GM23338 (cell line): ENCODE measurements around the gene TTC28. TPM values are rescaled to one million over a fixed set of nuclear protein-coding genes. Genes with fewer than 3 reads are reported as not detected.

ENCODE experiments used
- ATAC-seq: fragments of 200-7000 bp; cut with Tn5 transposase; 3 replicates; pipeline ENCODE4 v1.9.1; 2020
- DNase-seq: peaks from one replicate; pipeline ENCODE4 v3.0.0-alpha.2; 2015; ENCODE audit warnings: low spot score
- H2AFZ ChIP-seq: fragments of 200-600 bp; sonication (generic); 2 replicates; pipeline ENCODE4 v1.8.0; 2016; ENCODE audit warnings: antibody characterized with exemption, mild to moderate bottlenecking, moderate library complexity
- H3F3A ChIP-seq: fragments of 200-600 bp; sonication (generic); replicated peaks from 2 replicates; pipeline ENCODE4 v1.8.0; 2017; ENCODE audit warnings: antibody characterized with exemption, mixed run types, low read depth
- H3K27ac ChIP-seq: fragments of 200-600 bp; sonication (generic); 2 replicates; pipeline ENCODE4 v1.6.1; 2016; ENCODE audit warnings: low read depth
- H3K27me3 ChIP-seq: fragments of 200-600 bp; sonication (generic); 2 replicates; pipeline ENCODE4 v1.8.0; 2016; ENCODE audit warnings: mild to moderate bottlenecking, mixed run types, moderate library complexity; ENCODE audit not compliant: insufficient read depth
- H3K36me3 ChIP-seq: fragments of 200-600 bp; sonication (generic); 2 replicates; pipeline ENCODE4 v1.8.0; 2016; ENCODE audit warnings: mild to moderate bottlenecking; ENCODE audit not compliant: insufficient read depth
- H3K4me1 ChIP-seq: fragments of 200-600 bp; sonication (generic); 2 replicates; pipeline ENCODE4 v1.8.0; 2016; ENCODE audit warnings: mild to moderate bottlenecking, moderate library complexity; ENCODE audit not compliant: insufficient read depth
- H3K4me2 ChIP-seq: fragments of 200-600 bp; sonication (generic); 2 replicates; pipeline ENCODE4 v1.7.1; 2017; ENCODE audit warnings: mixed run types
- H3K4me3 ChIP-seq: fragments of 200-600 bp; sonication (generic); 2 replicates; pipeline ENCODE4 v1.6.1; 2016; ENCODE audit warnings: mixed run types
- H3K79me2 ChIP-seq: fragments of 200-600 bp; sonication (generic); replicated peaks from 2 replicates; pipeline ENCODE4 v1.8.0; 2017; ENCODE audit warnings: mild to moderate bottlenecking; ENCODE audit not compliant: insufficient read depth
- H3K9me2 ChIP-seq: fragments of 200-600 bp; sonication (generic); 2 replicates; pipeline ENCODE4 v1.8.0; 2017; ENCODE audit not compliant: insufficient read depth
- H4K20me1 ChIP-seq: fragments of 200-600 bp; sonication (generic); replicated peaks from 2 replicates; pipeline ENCODE4 v1.8.0; 2017; ENCODE audit warnings: mild to moderate bottlenecking; ENCODE audit not compliant: insufficient read depth
- H3K27ac Mint-ChIP-seq: 2 replicates; pipeline ENCODE4 v1.8.0; 2020; ENCODE audit warnings: inconsistent platforms, mild to moderate bottlenecking, moderate library complexity, mixed read lengths
- H3K27me3 Mint-ChIP-seq: 3 replicates; pipeline ENCODE4 v1.8.0; 2022; ENCODE audit warnings: low read depth, mild to moderate bottlenecking, moderate library complexity, mixed read lengths, inconsistent platforms; ENCODE audit not compliant: insufficient read depth, poor library complexity
- H3K36me3 Mint-ChIP-seq: 3 replicates; pipeline ENCODE4 v1.8.0; 2021; ENCODE audit warnings: low read depth, mild to moderate bottlenecking, inconsistent platforms, moderate library complexity, mixed read lengths
- H3K4me1 Mint-ChIP-seq: 3 replicates; pipeline ENCODE4 v1.8.0; 2020; ENCODE audit warnings: mild to moderate bottlenecking, inconsistent platforms, mixed read lengths
- H3K4me3 Mint-ChIP-seq: 3 replicates; pipeline ENCODE4 v1.8.0; 2021; ENCODE audit warnings: moderate library complexity, mild to moderate bottlenecking, inconsistent platforms, mixed read lengths
- H3K9me3 Mint-ChIP-seq: 3 replicates; pipeline ENCODE4 v1.8.0; 2020; ENCODE audit warnings: moderate library complexity, mild to moderate bottlenecking, inconsistent platforms, mixed read lengths
- ETS1 ChIP-seq: IDR thresholded peaks from 2 replicates; pipeline ENCODE4 v1.6.1; 2016; ENCODE audit warnings: antibody characterized with exemption
- EZH2 ChIP-seq: fragments of 200-600 bp; sonication (generic); IDR thresholded peaks from one replicate; pipeline ENCODE4 v1.8.0; 2017; ENCODE audit warnings: antibody characterized with exemption, mild to moderate bottlenecking, low read depth; ENCODE audit not compliant: unreplicated experiment
- EZH2phosphoT487 ChIP-seq: fragments of 200-600 bp; sonication (generic); IDR thresholded peaks from one replicate; pipeline ENCODE4 v1.8.1; 2018; ENCODE audit warnings: antibody characterized with exemption; ENCODE audit not compliant: unreplicated experiment
- JUNB ChIP-seq: IDR thresholded peaks from one replicate; pipeline ENCODE4 v1.6.1; 2016; ENCODE audit warnings: antibody characterized with exemption; ENCODE audit not compliant: unreplicated experiment
- NANOG ChIP-seq: IDR thresholded peaks from 2 replicates; pipeline ENCODE4 v1.6.1; 2016; ENCODE audit warnings: antibody characterized with exemption, borderline replicate concordance
- POLR2AphosphoS5 ChIP-seq: IDR thresholded peaks from 2 replicates; pipeline ENCODE4 v1.6.1; 2016; ENCODE audit warnings: antibody characterized with exemption, low read depth
- ZNF462 ChIP-seq: fragments of 250-450 bp; sonication (Bioruptor Pico); IDR thresholded peaks from 2 replicates; pipeline ENCODE4 v1.5.0; 2020; ENCODE audit warnings: mild to moderate bottlenecking, moderate library complexity
- polyA plus RNA-seq: library from polyadenylated mRNA; unstranded; fragments of >200 nt; fragmentation: Nextera tagmentation; extraction: Ambion mirVana; gene quantifications from 2 replicates; pipeline ENCODE4 v1.2.1, GENCODE V29; 2016
- total RNA-seq: library from RNA; depleted of rRNA; stranded (reverse); fragments of >200 nt; shearing (Covaris generic); gene quantifications from 2 replicates; pipeline ENCODE4 v1.2.3, GENCODE V29; 2014

The TTC28 gene
- total and polyA plus RNA-seq, 2 experiments from 2014 or later, result 4.5 to 16.1 TPM

- TF ChIP-seq ZNF462 (CRISPR knock-in tag) (no peak), EZH2phosphoT487 (no peak)
Observed at GRCh38 chr22:28481725-28482124, 197.9 kb downstream of the TTC28 start (continued).

- Mint-ChIP-seq H3K36me3 (no peaks in the 10 kb centered on the region), H3K4me3 (no peak overlapping the region), H3K9me3 (no peaks in the 10 kb centered on the region), H3K4me1 (peaks cover 13% of the 10 kb centered on the region), H3K27ac (no peak overlapping the region), H3K27me3 (no peaks in the 10 kb centered on the region)
- H3F3A ChIP-seq, result no peaks in the 10 kb centered on the region
- ATAC-seq (no peak), DNase-seq (no peak)
- H3K27me3 ChIP-seq, result no peaks in the 10 kb centered on the region
- no peak overlapping the region for H3K4me2 ChIP-seq
- H3K27ac ChIP-seq, result no peak overlapping the region
- no peaks in the 10 kb centered on the region for H3K36me3 ChIP-seq
- H2AFZ ChIP-seq, result no peak overlapping the region
- H3K4me3 ChIP-seq, result no peak overlapping the region
- no peaks in the 10 kb centered on the region for H3K4me1 ChIP-seq
- no peaks in the 10 kb centered on the region for H4K20me1 ChIP-seq
- no peaks in the 10 kb centered on the region for H3K79me2 ChIP-seq
- H3K9me2 ChIP-seq, result no peaks in the 10 kb centered on the region
- TF ChIP-seq EZH2, result no peak
- no peak for TF ChIP-seq ZNF462 (CRISPR knock-in tag)
- no peak for TF ChIP-seq NANOG
- TF ChIP-seq POLR2AphosphoS5, result no peak
- TF ChIP-seq JUNB, result no peak
- TF ChIP-seq ETS1, result no peak
Observed at GRCh38 chr22:28480000-28480715, 199.5 kb downstream of the TTC28 start.
